HUDEP-2 (cell line): ENCODE data around the gene MRPS21.

Experiments used
- DNase-seq, 76 experiments: peaks; one replicate each; lab custom pipeline; 2025; ENCODE audit not compliant: unreplicated experiment in 76 of 76; lab: John Stamatoyannopoulos, UW

The MRPS21 gene

DNA sequence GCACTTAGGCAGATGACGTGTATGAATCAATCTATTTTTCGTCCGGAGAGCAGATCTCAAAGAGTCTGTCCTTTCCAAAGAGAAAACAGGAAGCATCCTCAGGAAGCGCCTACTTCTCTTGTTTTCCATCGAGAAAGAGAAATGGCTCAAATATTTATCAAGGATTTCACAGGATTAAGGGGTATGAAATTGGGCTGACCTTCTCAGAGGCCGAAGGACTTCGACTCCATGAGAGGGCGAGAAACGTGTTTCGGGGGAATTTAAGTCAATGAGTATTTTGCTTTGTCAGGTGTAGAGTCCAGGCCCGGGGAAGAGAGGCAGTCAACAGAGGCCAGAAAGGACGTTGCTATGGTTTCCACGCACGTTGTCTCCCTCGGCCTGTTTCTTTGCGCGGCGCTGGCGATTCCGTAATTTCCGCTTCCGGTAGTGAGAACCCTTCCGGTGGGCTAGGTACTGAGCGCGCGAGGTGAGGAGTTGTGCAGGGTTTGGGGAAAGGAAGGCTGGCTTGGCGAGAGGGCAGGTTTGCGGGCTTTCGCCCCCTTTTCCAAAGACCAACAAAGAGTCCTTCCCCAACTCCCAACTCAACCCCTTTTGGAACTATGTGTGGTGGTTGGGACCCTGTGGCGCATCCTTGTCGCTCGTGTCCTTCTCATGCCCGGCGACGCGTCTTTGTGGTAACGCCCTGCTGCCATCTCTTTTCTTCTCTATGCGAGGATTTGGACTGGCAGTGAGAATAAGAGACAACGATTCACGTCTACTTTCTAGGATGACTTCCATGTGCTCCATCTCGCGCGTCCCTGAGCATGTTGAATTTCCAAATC lies at the start of gene MRPS21:
MRPS21 (plus strand) TSS at position 429 of the 821 bp plus-strand sequence. CDS start 506 bp downstream, outside the sequence.
- DNase-seq = peak in 75 of 76 experiments; percentile 18 to 93 (median 81)

DNA sequence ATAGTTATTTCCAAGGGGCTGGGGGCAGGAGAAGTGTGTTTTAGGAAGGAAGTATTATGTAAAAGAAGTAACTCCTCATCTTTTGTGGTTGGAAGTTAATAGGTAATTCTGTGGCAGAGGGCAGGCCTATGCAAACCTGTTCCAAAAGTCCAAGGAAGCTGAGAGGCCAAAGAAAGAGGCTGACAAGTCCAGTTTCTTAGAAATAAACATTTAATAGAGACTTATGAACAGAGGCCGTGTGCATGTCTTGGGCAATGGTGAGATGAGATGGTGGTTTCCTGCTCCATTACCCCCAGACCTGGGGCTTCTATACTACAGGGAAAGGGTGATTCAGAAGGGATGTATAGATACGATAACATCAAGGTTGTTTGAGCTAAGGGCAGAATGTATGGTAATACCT lies 43.7 kb upstream of the MRPS21 start:
- no peak for DNase-seq

DNA sequence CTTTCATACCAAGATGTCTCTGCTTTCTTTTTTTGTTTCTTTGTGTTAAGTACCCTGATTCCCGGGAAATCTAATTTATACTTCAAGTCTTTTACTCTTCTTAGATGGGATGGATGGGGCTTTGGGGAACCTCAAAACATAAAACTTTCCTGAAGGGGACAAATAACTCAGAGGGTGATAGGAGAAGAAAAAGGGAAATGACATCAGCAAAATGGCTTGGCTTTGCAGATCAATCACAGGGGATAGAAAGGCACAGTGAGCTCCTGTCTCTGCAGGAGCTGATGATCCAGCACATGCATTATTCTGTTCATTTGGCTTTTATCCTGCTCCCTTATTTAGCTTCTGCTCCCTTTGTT lies 37.5 kb upstream of the MRPS21 start:
- DNase-seq = no peak

DNA sequence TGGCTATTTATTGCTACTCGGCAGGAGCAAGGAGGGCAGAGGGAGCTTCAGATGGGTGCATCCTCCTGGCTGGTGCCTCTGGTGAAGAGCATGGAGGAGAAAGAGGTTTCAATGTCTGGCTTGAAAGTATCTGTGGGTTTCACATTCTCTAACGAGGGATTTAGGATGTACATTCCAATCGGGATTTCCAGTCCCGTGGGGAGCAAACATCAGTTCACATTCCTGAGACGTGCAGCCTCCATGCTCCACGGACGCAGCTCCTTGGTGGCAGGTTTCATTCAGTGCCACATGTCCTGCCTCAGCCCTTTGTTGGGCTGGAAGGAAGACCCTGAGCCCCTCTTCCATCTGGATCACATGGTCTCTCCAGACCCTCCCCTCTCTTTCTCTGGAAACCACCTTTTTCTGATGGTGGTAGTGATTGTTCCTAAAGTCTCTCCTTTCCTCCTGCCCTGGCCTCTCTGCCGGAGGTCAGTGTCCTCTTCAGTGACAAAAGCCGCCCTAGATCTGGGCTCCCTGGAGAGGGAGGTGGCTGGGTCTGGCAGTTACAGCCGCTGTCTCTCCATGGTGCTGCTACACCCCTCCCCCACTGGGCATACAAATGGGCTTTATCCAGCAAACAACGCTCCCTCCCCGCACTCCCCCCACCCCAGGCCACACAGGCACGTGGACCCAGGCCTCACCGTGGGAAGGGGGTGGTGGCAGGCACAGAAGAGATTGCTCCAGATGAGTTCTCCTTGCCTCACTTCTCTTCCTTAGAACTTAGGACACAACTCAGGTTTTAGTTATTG lies 36.9 kb upstream of the MRPS21 start:
- no peak for DNase-seq

- DNase-seq = peak in 3 of 76 experiments; percentile 3 to 14 (median 8)
These were observed 35.8 kb upstream of the MRPS21 start, which contains the start of gene CA14 for GRCh38 chr1:150257624-150258585. Gene CA14 (plus strand): TSS chr1:150257774. CDS start chr1:150258129, 355 bp downstream.

DNA sequence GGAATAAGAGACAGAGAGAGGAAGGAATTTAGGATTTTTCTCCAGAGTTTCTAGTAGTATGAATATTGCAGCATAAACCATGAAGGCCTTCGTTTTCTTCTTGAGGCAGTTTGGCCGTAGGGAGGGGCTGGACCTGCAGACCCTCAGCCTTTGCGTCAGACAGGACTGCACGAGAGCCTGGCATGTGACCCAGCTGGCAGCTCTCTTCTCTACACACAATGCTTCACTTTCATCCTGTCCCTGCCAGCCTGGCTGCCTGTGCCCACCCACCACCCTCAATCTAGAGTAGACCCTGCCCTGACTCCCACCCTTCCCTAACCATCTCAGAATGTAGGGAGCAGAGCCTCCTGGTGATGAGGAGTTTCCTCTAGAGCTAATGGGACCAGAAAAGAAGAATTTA lies 34.4 kb upstream of the MRPS21 start:
- no peak for DNase-seq

- DNase-seq = peak in 1 of 76 experiments; percentile 14
These were observed 33.6 kb upstream of the MRPS21 start for GRCh38 chr1:150259758-150260669.

- no peak for DNase-seq
These were observed 32.3 kb upstream of the MRPS21 start for GRCh38 chr1:150261367-150261766.

GRCh38 chr1:150262388-150263320 lies 31.0 kb upstream of the MRPS21 start:
- DNase-seq = no peak

DNA sequence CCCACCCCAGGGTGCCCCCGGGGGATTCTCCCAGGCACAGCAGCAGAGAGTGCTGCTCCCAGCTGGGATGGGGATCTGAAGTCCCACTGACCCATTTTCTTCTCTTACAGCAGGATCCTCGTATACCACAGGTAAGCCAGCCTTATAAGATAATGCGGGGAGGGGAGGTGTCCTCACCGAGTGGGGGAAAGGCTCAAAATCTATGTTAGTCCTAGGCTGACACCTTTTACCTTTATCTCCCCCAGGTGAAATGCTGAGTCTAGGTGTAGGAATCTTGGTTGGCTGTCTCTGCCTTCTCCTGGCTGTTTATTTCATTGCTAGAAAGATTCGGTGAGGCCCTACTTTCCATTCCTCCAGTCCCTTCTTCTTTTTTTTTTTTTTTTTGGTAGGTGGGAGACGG lies 30.1 kb upstream of the MRPS21 start:
- DNase-seq = no peak

DNA sequence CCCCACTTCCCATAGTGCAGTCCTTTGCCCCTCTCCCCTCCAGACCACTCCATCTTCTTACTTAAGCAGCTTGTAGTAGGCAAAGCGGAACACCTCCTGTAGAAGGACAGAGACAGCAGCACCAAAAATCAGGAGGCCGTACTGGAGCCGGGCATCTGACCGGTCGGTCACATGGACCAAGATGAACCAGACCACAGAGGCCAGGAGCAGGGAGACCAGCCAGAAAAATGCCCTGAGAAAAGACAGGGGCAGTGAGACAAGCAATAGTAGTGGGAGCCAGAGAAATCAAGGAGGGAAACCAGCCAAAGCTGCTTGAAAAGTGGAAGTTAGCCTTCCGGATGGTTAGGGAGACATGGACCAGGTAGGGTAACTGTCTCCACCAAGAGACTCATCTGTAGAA lies 25.8 kb upstream of the MRPS21 start:
- no peak for DNase-seq

- DNase-seq = peak in 25 of 76 experiments; percentile 2 to 48 (median 16)
These were observed 25.3 kb upstream of the MRPS21 start for GRCh38 chr1:150268340-150268704.

GRCh38 chr1:150268705-150269403 lies 24.8 kb upstream of the MRPS21 start, which contains the start of gene APH1A:
Gene APH1A (minus strand): TSS chr1:150269016. CDS start chr1:150268810, 206 bp downstream.
- peak; percentile 44 to 96 (median 91) for DNase-seq

GRCh38 chr1:150269451-150269850 lies 24.2 kb upstream of the MRPS21 start:
- no peak for DNase-seq

DNA sequence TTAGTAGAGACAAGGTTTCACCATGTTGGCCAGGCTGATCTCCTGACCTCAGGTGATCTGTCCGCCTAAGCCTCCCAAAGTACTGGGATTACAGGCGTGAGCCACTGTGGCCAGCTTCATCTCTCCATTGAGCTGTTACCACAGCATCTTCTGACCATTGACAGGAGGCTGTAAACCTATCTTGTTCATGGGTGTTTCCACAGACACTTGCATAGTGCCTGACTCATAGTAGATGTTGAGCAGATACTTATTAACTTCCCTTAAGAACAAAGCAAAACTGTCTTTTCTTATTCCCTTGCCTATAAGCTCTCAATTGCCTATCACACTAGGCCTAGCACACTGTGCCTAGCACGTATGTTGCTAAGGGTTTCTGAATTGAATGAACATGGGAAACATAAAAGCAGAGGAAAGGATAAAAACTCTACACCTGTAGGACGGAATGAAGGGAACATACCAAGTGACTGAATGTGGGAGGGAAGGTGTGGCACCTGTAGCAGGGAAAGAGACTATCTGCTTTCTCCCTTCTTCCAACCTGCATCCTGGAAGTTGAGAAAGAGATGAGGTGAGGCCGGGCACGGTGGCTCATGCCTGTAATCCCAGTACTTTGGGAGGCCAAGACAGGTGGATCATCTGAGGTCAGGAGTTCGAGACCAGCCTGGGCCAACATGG lies 22.2 kb upstream of the MRPS21 start:
- no peak for DNase-seq

DNA sequence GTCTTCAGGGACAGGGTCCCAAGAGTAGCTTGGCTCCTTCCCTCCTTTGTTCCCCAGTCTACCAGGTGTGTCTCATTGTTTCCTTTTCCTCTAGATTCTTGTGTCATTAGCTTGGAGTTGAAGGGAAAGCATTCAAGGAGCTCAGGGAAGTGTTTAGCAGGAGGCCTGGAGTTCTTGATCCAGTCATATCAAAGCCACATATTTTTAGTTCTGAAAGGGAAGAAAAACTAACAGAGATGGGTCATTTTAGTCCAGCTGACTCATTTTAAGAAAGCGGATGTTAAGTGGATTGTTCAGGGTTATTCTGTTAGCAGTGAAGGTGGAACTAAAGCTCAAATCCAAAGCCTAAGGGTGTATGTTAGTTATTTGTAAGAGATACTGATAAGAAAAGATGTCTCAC lies 20.4 kb upstream of the MRPS21 start:
- no peak for DNase-seq

DNA sequence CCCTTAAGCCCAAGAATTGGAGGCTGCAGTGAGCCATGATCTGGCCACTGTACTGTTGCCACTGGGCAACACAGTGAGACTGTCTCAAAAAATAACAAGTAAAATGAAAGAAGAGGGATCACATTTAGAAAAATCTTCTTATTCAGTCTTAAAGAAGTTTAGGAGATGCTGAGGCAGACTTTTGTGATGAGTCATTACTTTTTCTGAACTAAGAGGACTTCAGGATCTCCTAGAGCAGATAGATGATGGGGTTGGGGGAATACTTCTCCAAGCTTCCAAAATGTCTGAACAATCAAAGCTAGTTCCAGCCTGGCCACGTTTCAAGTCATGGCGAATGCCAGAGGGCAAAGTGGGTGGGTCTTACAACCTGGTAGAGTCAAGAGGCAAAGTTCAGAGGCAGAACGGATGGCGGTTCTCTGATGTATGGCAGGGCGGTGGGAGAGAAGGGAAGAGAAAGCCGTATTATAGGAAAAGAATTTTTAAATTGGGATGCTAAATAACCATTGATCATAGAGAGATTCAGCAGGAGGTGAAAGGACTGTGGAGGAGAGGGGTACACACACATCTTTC lies 13.4 kb upstream of the MRPS21 start:
- no peak for DNase-seq
